Femur (tissue), 1 donor: ENCODE data around the gene YKT6.

Experiments
- DNase-seq: peaks from one replicate; pipeline ENCODE4 v3.0.0-alpha.2; 2017

YKT6 gene

GRCh38 chr7:44235582-44236332 is 35.0 kb downstream of the YKT6 start:
- DNase-seq, result no peak

- no peak for DNase-seq
Measured at GRCh38 chr7:44236333-44236728, 35.6 kb downstream of the YKT6 start.

- no peak for DNase-seq
Measured at GRCh38 chr7:44237696-44238095, 36.9 kb downstream of the YKT6 start.

DNA sequence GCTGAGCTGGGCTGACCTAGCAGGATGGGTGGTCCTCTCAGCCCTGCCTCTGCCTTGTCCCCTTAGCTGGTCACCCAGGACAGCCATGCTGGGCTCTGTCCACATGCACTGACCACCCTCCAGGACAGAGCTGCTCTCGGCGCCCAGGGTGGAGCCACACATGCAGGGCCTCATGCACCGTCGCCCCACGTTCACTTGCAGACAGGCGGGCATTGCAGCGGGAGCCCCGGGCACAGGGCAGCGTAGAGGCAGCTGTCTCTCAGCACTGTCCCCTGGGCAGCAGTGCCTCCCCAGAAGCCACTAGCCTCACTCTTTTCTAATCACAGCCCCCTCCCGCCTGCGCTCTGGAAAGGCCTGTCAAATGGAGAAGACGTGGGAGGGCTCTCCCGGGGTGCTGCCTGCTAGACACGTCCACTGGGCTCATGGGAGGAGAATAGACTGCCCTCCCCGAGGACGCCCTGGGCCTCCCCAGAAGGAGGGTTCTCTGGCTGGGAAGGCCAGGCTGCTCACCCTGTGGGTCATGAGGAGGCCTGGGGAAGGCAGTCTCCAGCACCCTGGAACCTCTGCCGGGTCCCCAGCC is 37.4 kb downstream of the YKT6 start:
- DNase-seq, result no peak

DNA sequence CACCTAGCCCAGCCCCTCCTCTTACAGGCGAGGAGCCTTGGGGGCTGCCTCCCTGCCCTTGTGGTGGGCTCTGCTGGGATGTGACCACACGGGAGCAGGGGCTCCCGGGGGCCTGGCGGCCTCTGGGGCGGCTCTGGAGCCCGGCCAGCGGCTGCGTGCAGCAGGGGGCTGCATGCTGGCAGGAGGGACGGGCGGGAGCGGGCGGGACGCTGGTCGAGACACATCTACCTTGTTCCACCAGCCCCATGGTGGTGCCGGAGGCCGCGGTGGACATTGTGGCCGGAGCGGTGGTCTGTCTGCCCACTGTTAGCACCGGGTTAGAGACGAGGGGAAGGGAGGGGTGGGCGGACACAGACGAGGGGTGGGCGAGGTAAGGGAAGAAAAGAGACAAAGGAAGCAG is 38.6 kb downstream of the YKT6 start:
- no peak for DNase-seq

DNA sequence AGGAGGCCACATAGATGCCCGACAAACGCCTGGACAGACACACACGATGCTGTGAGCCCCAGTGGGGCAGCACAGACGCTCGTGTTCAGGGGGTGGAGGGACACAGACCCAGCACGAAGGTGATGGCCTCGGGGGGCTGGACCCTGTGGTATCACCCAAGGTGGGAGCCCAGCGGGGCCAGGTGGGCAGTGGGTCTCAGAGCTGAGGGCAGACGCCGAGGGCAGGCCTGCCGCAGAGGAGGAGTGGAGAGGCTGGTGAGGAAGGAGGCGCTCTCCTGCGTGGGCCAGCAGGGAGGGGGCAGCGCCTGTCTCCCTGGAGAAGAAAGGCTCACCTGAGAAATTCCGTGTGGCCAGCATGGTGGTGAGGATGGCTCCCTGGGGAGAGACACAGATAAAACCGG is 39.6 kb downstream of the YKT6 start:
- DNase-seq, result no peak

DNA sequence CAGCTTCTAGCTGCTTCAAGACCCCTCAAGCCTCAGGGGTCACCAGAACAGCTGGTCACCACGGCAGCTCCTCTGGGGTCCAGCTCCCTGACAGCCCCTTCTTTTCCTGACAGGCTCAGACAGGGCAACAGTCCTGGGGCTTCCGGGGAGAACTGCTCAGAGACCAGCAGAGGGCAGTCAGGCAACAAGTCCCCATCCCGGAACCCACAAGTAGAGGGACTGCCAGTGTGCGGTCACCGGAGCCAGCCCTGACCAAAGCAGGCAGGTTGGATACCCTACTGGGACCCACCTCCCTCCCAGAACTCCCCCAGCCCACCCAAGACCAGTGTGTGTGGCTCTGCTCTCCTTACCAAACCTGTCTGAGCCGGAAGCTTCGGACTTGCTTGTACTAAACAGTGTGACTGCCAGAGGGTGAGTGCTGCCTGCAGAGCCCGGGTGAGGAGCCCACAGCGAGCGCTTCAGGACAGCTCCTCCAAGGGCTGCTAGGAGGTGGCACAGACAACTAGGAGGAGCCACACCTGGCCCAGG is 40.3 kb downstream of the YKT6 start:
- DNase-seq, result peak; percentile 81

DNA sequence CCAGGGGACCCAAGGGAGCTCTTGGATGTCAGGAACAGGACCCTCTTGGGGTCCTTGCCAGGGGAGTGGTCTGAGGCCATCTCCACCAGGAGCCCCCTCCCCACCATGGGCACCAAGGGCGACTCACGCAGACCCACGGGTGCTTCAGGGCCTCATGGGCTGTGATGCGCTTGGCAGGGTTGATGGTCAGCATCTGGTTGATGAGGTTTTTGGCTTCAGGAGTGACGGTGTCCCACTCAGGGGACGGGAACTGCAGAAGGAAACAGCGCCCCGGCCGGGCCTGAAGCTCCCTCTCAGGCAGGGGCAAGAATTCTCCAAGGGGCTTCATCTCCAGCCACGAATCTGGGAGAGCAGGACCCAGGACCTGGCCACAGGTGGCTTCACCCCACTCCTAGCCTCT is 41.3 kb downstream of the YKT6 start:
- DNase-seq, result no peak

DNA sequence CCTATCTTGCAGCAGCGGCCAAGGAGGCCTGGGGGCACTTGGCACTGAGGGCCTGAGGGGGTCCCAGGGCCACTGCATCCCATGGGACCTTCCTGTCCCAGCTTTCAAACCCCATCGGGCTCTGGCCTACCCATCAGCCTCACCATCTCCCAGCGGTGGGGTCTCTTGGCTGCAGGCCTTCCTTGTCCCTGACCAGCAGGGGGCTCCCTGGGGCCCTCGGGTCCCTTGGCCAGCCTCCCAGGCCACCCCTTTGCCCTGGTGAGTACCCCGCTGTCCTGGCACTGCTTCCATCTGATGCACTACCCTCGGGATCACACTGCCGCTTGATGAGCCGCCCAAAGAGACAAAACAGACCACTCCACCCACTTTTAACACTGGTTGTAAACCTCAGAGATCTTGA is 43.5 kb downstream of the YKT6 start:
- DNase-seq, result no peak

GRCh38 chr7:44246396-44247113 is 45.8 kb downstream of the YKT6 start:
- no peak for DNase-seq

- DNase-seq, result no peak
Measured at GRCh38 chr7:44247868-44248651, 47.3 kb downstream of the YKT6 start.

GRCh38 chr7:44249639-44250234 is 49.0 kb downstream of the YKT6 start:
- DNase-seq, result no peak

GRCh38 chr7:44251269-44251668 is 50.5 kb downstream of the YKT6 start:
- no peak for DNase-seq

- DNase-seq, result no peak
Measured at GRCh38 chr7:44251881-44252280, 51.1 kb downstream of the YKT6 start.

GRCh38 chr7:44256459-44256858 is 55.7 kb downstream of the YKT6 start:
- DNase-seq, result no peak

DNA sequence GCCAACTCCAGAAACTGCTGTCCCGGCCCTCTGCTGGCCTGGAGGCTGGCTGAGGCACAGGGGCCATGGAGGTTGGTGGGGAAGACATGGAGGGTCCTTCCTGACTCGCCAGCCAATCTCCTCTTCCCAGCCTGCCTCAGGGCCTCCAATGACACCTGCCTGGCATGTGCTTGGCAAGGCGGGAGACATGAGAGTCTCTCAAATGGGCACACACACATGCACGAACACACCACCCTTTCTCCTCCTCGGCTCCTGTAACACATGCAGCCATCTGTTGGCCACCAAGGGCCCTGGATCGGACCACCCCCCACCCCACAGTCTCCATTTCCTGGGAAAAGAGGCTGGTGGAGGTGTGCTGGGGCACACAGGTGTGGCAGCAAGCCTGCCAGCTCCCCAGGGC is 56.4 kb downstream of the YKT6 start:
- DNase-seq, result no peak

DNA sequence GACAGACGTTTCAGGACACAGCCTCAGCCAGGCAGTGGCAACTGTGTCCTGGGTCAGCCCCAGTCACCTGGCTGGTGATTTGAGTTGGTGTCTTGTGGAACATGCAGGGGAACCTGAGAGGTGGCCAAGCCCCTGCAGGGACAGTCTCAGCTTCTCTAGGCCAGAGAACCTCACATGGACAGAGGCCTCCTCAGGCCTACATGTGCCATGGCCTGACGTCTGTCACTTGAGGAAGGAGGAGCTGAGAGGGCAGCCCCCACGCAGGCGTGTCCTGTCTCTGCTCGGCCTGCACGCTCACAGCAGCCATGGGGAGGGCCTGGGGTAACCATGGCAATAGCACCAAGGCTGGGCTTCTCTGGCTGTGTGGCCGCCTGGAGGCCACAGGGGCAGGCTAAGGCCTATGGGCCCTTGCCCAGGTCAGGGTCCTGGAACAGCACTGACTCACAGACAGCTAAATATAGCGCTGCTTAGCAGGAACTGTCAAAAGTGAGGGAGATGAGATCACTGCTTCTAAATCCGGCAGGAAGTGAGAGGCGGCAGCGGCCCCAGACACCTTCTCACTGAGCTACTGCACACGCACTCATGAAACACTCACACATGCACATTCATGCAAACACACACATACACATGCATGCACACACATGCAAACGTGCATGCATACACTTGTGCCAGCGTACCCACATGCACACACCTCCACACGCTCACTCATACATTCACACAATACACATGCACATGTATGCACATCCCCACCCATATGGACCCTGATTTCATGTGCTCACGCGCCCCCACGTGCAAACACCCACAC is 57.0 kb downstream of the YKT6 start:
- DNase-seq, result peak; percentile 86

GRCh38 chr7:44258423-44258760 is 57.6 kb downstream of the YKT6 start:
- DNase-seq, result no peak

DNA sequence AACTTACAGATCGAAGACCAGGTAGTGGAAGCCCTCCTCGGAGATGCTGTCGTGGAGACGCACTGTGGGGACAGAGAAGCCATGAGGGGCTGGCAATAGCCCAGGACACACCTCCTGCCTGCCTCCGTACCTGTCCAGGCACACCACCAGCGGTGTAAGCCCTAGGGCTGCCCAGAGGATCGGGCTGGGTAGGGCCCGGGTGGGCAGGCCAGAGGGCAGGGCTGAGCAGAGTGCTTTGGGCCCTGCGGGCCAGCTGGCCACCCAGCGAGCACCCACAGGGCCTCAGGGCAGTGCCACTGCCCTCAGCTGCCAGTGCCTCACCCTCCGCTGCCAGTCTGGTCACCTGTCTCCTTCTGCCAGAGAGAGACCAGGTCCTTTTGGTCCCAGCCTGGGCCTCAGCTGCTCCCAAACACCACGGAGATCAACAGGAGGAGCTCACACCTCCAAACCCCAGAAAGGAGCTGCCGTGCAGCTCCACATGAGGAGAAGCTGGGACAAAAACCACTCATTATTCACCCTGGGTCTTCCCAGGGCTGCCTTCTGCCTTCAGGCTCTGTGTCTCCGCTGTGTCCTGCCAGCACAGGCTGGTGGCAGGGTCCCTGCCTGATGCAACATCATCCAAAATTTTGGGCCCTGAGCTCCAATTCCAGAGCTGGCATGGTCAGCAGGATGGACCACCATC is 58.2 kb downstream of the YKT6 start:
- DNase-seq, result no peak

DNA sequence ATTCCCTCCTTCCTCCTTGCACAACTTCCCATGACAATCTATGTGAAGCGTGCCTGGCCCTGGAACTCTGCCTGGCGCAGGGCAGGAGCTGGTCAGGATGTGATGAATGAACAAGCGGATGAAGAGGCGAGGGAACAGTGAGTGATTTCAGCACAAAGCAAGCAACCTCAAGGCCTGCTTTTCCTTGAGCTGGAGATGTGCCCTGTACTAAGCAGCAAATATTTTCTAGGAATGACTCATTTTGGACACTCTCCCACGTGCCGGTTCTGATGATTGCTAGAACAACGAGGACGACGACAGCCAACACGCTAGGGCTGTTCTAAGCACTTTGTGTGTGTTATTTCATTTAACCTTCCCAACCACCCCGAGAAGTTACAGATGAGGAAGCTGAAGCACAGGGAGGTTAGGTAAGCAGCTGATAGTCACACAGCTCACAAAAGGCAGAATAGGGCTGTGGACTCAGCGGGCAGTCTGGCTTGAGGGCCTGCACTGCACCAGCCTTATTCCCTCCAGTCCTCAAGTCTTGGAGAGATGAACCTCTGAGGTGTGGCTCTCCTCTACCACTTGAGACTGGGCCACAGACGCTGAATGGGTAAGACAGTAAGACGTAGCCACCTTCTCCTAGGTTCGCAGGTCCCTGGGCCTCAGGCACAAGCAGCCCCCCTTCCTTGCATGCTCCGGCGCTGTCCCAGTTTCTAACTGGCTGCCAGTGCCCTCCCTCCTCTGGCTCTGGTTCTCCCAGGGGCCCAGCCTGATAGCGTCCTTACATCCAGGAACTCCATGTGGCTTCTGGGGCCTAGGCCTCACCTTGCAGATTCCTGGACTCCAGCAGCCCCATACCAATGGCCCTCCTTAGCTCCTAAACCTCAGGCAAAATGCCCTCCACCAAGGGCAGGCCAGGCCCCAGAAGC is 59.0 kb downstream of the YKT6 start:
- peak; percentile 58 for DNase-seq
